CD4-positive, alpha-beta memory T cell (primary cell): ENCODE data around the gene ECI1. TPM values are rescaled to one million over a fixed set of nuclear protein-coding genes. Genes with fewer than 3 reads are reported as not detected.

Experiments
- CTCF ChIA-PET: fragments of 350-600 bp; sonication (Branson Sonifier 250); formaldehyde crosslinking; loops from one replicate; lab custom pipeline; 2021; ENCODE audit warnings: inconsistent platforms; ENCODE audit not compliant: partially characterized antibody; lab: Charles Lee
- POLR2A ChIA-PET: fragments of 350-600 bp; sonication (Branson Sonifier 250); formaldehyde crosslinking; loops from one replicate; lab custom pipeline; 2021; ENCODE audit not compliant: partially characterized antibody; lab: Charles Lee
- DNase-seq, 5 donors: peaks; one replicate each; pipeline versions ENCODE4 v3.0.0 to v3.0.0-alpha.2; 2020 to 2022; ENCODE audit warnings: mixed read lengths in 1 of 5
- H3K27ac ChIP-seq: one replicate; pipeline ENCODE4 v1.7.0; 2013; ENCODE audit warnings: low read depth, low read length
- H3K27me3 ChIP-seq: 2 replicates; pipeline ENCODE4 v1.7.0; 2013; ENCODE audit warnings: mild to moderate bottlenecking, low read length, moderate library complexity; ENCODE audit not compliant: insufficient read depth
- H3K36me3 ChIP-seq: 2 replicates; pipeline ENCODE4 v1.7.0; 2013; ENCODE audit warnings: mild to moderate bottlenecking, low read length, moderate library complexity; ENCODE audit not compliant: insufficient read depth
- H3K4me1 ChIP-seq: 2 replicates; pipeline ENCODE4 v1.7.0; 2013; ENCODE audit warnings: mild to moderate bottlenecking, low read length, moderate library complexity; ENCODE audit not compliant: insufficient read depth
- H3K4me3 ChIP-seq, 2 donors: one replicate each; pipeline ENCODE4 v1.7.0; 2013; ENCODE audit warnings: low read length in 2 of 2, mild to moderate bottlenecking in 1 of 2
- H3K9me3 ChIP-seq, 2 donors: one replicate each; pipeline ENCODE4 v1.7.0; 2013; ENCODE audit warnings: low read length in 2 of 2, control low read depth in 1 of 2; ENCODE audit not compliant: control insufficient read depth in 1 of 2
- H3K27ac Mint-ChIP-seq, 7 donors: one replicate each; pipeline ENCODE4 v1.8.0; 2020 to 2021; ENCODE audit warnings: mixed read lengths in 7 of 7, mild to moderate bottlenecking in 6 of 7, inconsistent platforms in 3 of 7, moderate library complexity in 3 of 7
- H3K27me3 Mint-ChIP-seq, 2 donors: one replicate each; pipeline ENCODE4 v1.8.0; 2020 to 2021; ENCODE audit warnings: mixed read lengths in 2 of 2
- H3K36me3 Mint-ChIP-seq, 2 donors: one replicate each; pipeline ENCODE4 v1.8.0; 2020 to 2021; ENCODE audit warnings: mixed read lengths in 2 of 2, inconsistent platforms in 1 of 2, mild to moderate bottlenecking in 1 of 2
- H3K4me1 Mint-ChIP-seq, 4 donors: one replicate each; pipeline ENCODE4 v1.8.0; 2020 to 2021; ENCODE audit warnings: mixed read lengths in 4 of 4, mild to moderate bottlenecking in 1 of 4
- H3K4me3 Mint-ChIP-seq, 8 donors: one replicate each; pipeline ENCODE4 v1.8.0; 2020 to 2021; ENCODE audit warnings: mixed read lengths in 8 of 8, mild to moderate bottlenecking in 7 of 8, moderate library complexity in 6 of 8, inconsistent platforms in 3 of 8
- H3K9me3 Mint-ChIP-seq, 8 donors: one replicate each; pipeline ENCODE4 v1.8.0; 2020 to 2021; ENCODE audit warnings: mixed read lengths in 8 of 8, mild to moderate bottlenecking in 5 of 8, inconsistent platforms in 3 of 8, moderate library complexity in 1 of 8
- intact Hi-C: fragments of 100-400 bp; cut with micrococcal nuclease; formaldehyde crosslinking; loops from one replicate; pipeline ENCODE4 v1.15.1; 2023
- polyA plus RNA-seq, 2 donors: library from polyadenylated mRNA; unstranded; fragments of 300-500 nt; fragmentation: Illumina TruSeq; gene quantifications; one replicate each; pipeline ENCODE4 v1.2.3, GENCODE V29; 2021
- total RNA-seq, 2 experiments: library from RNA; stranded (reverse); gene quantifications; one replicate each; pipeline ENCODE4 v1.2.3, GENCODE V29; 2021

The ECI1 gene
- total and polyA plus RNA-seq, 4 experiments from 2014 or later = 33.0 to 51.1 (median 41.0) TPM

GRCh38 chr16:2199621-2200139 is 51.7 kb downstream of the ECI1 start:
- intact Hi-C loops = no loop called here

GRCh38 chr16:2199095-2199494 is 52.3 kb downstream of the ECI1 start:
- Mint-ChIP-seq H3K27me3 (peaks cover 16 to 17% of the 10 kb centered on the region in 2 donors), H3K9me3 (no peaks in the 10 kb centered on the region), H3K4me3 (peak overlapping the region in 1 of 8 donors; percentile 27), H3K36me3 (no peaks in the 10 kb centered on the region), H3K27ac (no peak overlapping the region), H3K4me1 (peaks cover 2 to 18% (median 9%) of the 10 kb centered on the region in 4 donors)
- ChIA-PET CTCF (no interaction called here), POLR2A (no interaction called here)
- no peak for DNase-seq
- Histone ChIP-seq H3K27me3 (peaks cover 30% of the 10 kb centered on the region), H3K36me3 (no peaks in the 10 kb centered on the region), H3K4me1 (peaks cover 11% of the 10 kb centered on the region), H3K9me3 (no peaks in the 10 kb centered on the region), H3K27ac (no peak overlapping the region), H3K4me3 (no peak overlapping the region)
- intact Hi-C loops = no loop called here

More at GRCh38 chr16:2199621-2200139, 51.7 kb downstream of the ECI1 start:
- peaks cover 15% of the 10 kb centered on the region for H3K4me1 ChIP-seq
- Mint-ChIP-seq H3K36me3 (peaks cover 0 to 2% of the 10 kb centered on the region in 2 donors), H3K4me1 (peaks cover 5 to 22% (median 12%) of the 10 kb centered on the region in 4 donors), H3K9me3 (no peaks in the 10 kb centered on the region), H3K27ac (no peak overlapping the region), H3K4me3 (no peak overlapping the region), H3K27me3 (peaks cover 14 to 17% of the 10 kb centered on the region in 2 donors)
- H3K9me3 ChIP-seq = no peaks in the 10 kb centered on the region
- no peak for DNase-seq
- no peak overlapping the region for H3K4me3 ChIP-seq
- H3K36me3 ChIP-seq = no peaks in the 10 kb centered on the region
- no peak overlapping the region for H3K27ac ChIP-seq
- CTCF ChIA-PET = no interaction called here
- POLR2A ChIA-PET = no interaction called here
- H3K27me3 ChIP-seq = peaks cover 27% of the 10 kb centered on the region

- POLR2A ChIA-PET = interaction anchor here (0.6 kb wide), 1 partner anchor 10 kb away, joined by 3 read pairs; no protein-coding TSS in a partner anchor
- H3K27me3 Mint-ChIP-seq = peaks cover 16 to 17% of the 10 kb centered on the region in 2 donors
Observed at GRCh38 chr16:2198283-2198682, 53.1 kb downstream of the ECI1 start.

GRCh38 chr16:2197765-2198164 is 53.6 kb downstream of the ECI1 start:
- intact Hi-C loops = no loop called here
- no peaks in the 10 kb centered on the region for H3K36me3 ChIP-seq
- Mint-ChIP-seq H3K27ac (peak overlapping the region in 1 of 7 donors; percentile 19), H3K27me3 (peaks cover 16 to 17% of the 10 kb centered on the region in 2 donors), H3K36me3 (no peaks in the 10 kb centered on the region), H3K4me1 (peaks cover 2 to 13% (median 7%) of the 10 kb centered on the region in 4 donors), H3K9me3 (no peaks in the 10 kb centered on the region), H3K4me3 (peak overlapping the region in 6 of 8 donors; percentile 27 to 67 (median 56))
- H3K4me3 ChIP-seq = no peak overlapping the region
- H3K27me3 ChIP-seq = peaks cover 30% of the 10 kb centered on the region
- no peak for DNase-seq
- peaks cover 11% of the 10 kb centered on the region for H3K4me1 ChIP-seq
- no peaks in the 10 kb centered on the region for H3K9me3 ChIP-seq
- ChIA-PET CTCF (interaction anchor here (1.0 kb wide), 1 partner anchor 54 kb away, joined by 4 read pairs; the partner anchor contains the start of gene ECI1), POLR2A (interaction anchor here (0.6 to 1.5 kb wide), 2 partner anchors 10 to 17 kb away, joined by 3 read pairs; partner anchors contain the start of gene PGP)
- no peak overlapping the region for H3K27ac ChIP-seq

More at GRCh38 chr16:2198283-2198682, 53.1 kb downstream of the ECI1 start:
- DNase-seq = no peak
- H3K9me3 ChIP-seq = no peaks in the 10 kb centered on the region
- H3K36me3 ChIP-seq = no peaks in the 10 kb centered on the region
- H3K4me3 Mint-ChIP-seq = peak overlapping the region in 6 of 8 donors; percentile 6 to 67 (median 56)
- H3K4me1 Mint-ChIP-seq = peaks cover 2 to 13% (median 7%) of the 10 kb centered on the region in 4 donors
- H3K27ac Mint-ChIP-seq = no peak overlapping the region
- no peaks in the 10 kb centered on the region for H3K9me3 Mint-ChIP-seq
- H3K27me3 ChIP-seq = peaks cover 30% of the 10 kb centered on the region
- H3K36me3 Mint-ChIP-seq = no peaks in the 10 kb centered on the region
- peaks cover 11% of the 10 kb centered on the region for H3K4me1 ChIP-seq
- no peak overlapping the region for H3K27ac ChIP-seq
- H3K4me3 ChIP-seq = no peak overlapping the region
- CTCF ChIA-PET = interaction anchor here (1.0 kb wide), 1 partner anchor 53 kb away, joined by 4 read pairs; the partner anchor contains the start of gene ECI1
- intact Hi-C loops = no loop called here

GRCh38 chr16:2196981-2197511 is 54.3 kb downstream of the ECI1 start:
- ChIA-PET POLR2A (interaction anchor here (1.5 to 3.6 kb wide), 2 partner anchors 8 to 18 kb away, joined by 3 to 24 read pairs; partner anchors contain the start of genes MLST8 and PGP), CTCF (no interaction called here)

GRCh38 chr16:2196162-2196980 is 55.0 kb downstream of the ECI1 start, which contains the start of gene CASKIN1:
CASKIN1 (minus strand) TSS chr16:2196605; CDS start chr16:2196432, 173 bp downstream.
- H3K9me3 Mint-ChIP-seq = no peaks in the 10 kb centered on the region
- Histone ChIP-seq H3K27me3 (peaks cover 30% of the 10 kb centered on the region), H3K27ac (no peak within 1 kb of the TSS), H3K36me3 (no peaks in the 10 kb centered on the region), H3K9me3 (no peaks in the 10 kb centered on the region), H3K4me1 (peaks cover 11% of the 10 kb centered on the region), H3K4me3 (peak within 1 kb of the TSS in 1 of 2 donors; percentile 31)
- POLR2A ChIA-PET = interaction anchor here (1.5 to 3.6 kb wide), 3 partner anchors 8 to 55 kb away, joined by 3 to 29 read pairs (median 24); partner anchors contain the start of genes ECI1, MLST8 and PGP
- H3K4me1 Mint-ChIP-seq = peaks cover 2 to 13% (median 7%) of the 10 kb centered on the region in 4 donors
- intact Hi-C loops = no loop called here
- peaks cover 17 to 19% of the 10 kb centered on the region in 2 donors for H3K27me3 Mint-ChIP-seq
- H3K27ac Mint-ChIP-seq = no peak within 1 kb of the TSS
- DNase-seq = no peak
- CTCF ChIA-PET = interaction anchor here (1.8 to 3.3 kb wide), 2 partner anchors 29 to 55 kb away, joined by 6 to 42 read pairs; partner anchors contain the start of gene ECI1
- no peaks in the 10 kb centered on the region for H3K36me3 Mint-ChIP-seq
- H3K4me3 Mint-ChIP-seq = peak within 1 kb of the TSS in 7 of 8 donors; percentile 40 to 62 (median 44)

More at GRCh38 chr16:2196981-2197511, 54.3 kb downstream of the ECI1 start:
- H3K4me3 ChIP-seq = no peak overlapping the region
- H3K9me3 ChIP-seq = no peaks in the 10 kb centered on the region
- Mint-ChIP-seq H3K27me3 (peaks cover 17 to 19% of the 10 kb centered on the region in 2 donors), H3K36me3 (no peaks in the 10 kb centered on the region), H3K27ac (no peak overlapping the region), H3K4me1 (peaks cover 2 to 13% (median 7%) of the 10 kb centered on the region in 4 donors), H3K9me3 (no peaks in the 10 kb centered on the region), H3K4me3 (peak overlapping the region in 7 of 8 donors; percentile 17 to 62 (median 43))
- no peak overlapping the region for H3K27ac ChIP-seq
- H3K27me3 ChIP-seq = peaks cover 30% of the 10 kb centered on the region
- peaks cover 11% of the 10 kb centered on the region for H3K4me1 ChIP-seq
- intact Hi-C loops = no loop called here
- H3K36me3 ChIP-seq = no peaks in the 10 kb centered on the region
- DNase-seq = no peak
